GM12875 (cell line): ENCODE data around the gene PSEN1.
A peak's percentile ranks its signal among the peaks of the same experiment; 100 is the strongest.

ENCODE experiments used
- H3K4me3 ChIP-seq: one replicate; pipeline ENCODE4 v1.5.1; 2011; ENCODE audit warnings: low read depth, low read length, control low read depth
- TF ChIP-seq, protein P1 (sequence below): IDR thresholded peaks from 2 replicates; pipeline ENCODE4 v1.5.1; 2011; ENCODE audit warnings: low read depth, mild to moderate bottlenecking, control low read depth, inconsistent platforms, low read length, moderate library complexity, borderline replicate concordance; ENCODE audit not compliant: insufficient read depth

Gene PSEN1

DNA sequence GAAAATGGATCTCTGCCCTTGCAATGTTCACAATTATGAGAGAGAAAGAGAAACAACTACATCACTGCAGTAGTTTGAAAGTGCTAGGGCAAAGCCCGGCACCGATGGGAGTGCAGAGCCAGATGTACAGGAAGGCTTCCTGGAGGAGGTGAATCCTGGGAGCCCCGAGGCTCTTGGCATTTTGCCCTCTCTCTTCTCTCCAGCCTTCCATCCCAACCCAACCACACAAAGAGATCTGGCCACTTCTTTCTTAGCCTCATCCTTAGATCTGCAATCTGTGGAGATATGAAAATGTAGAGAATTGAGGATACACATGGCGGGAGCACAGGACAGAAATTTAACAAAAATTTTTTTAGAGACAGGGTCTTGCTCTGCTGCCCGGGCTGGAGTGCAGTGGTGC, 97.7 kb downstream of the PSEN1 start:
- H3K4me3 ChIP-seq = no peak overlapping the region
- TF ChIP-seq, protein P1, sequence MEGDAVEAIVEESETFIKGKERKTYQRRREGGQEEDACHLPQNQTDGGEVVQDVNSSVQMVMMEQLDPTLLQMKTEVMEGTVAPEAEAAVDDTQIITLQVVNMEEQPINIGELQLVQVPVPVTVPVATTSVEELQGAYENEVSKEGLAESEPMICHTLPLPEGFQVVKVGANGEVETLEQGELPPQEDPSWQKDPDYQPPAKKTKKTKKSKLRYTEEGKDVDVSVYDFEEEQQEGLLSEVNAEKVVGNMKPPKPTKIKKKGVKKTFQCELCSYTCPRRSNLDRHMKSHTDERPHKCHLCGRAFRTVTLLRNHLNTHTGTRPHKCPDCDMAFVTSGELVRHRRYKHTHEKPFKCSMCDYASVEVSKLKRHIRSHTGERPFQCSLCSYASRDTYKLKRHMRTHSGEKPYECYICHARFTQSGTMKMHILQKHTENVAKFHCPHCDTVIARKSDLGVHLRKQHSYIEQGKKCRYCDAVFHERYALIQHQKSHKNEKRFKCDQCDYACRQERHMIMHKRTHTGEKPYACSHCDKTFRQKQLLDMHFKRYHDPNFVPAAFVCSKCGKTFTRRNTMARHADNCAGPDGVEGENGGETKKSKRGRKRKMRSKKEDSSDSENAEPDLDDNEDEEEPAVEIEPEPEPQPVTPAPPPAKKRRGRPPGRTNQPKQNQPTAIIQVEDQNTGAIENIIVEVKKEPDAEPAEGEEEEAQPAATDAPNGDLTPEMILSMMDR = no peak

DNA sequence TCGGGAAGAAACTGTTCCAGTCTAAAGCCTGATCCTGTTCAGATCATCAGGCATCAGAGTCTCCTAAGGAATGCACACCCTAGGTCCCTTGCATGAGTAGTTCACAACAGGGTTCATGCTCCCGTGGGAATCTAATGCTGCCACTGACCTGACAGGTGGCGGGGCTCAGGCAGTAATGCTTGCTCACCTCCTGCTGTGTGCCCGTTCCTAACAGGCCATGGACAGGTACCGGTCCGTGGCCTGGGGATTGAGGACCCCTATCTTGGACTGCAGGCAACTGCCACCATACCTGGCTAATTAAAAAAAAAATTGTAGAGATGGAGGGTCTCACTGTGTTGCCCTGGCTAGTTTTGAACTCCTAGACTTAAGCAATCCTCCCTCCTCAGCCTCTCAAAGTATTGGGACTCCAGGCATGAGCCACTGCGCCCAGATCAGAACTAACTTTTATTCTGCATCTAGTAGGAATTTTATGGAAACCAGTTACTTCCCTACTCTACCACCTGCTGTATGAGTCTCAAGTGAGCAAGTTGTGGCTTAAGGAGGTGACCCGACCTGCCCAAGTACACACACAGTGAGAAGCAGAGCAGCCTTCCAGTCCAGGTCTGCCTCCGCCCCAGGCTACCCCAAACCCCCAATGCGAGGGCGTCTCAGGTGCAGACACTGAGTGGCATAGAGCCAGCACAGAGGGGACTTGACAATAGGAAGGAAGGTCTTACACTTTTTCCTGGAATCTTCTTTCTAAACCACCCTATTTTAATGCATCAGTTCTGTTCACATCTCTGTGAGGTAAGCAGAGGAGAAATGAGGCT, 98.5 kb downstream of the PSEN1 start:
- H3K4me3 ChIP-seq = no peak overlapping the region
- TF ChIP-seq, protein P1 = no peak

DNA sequence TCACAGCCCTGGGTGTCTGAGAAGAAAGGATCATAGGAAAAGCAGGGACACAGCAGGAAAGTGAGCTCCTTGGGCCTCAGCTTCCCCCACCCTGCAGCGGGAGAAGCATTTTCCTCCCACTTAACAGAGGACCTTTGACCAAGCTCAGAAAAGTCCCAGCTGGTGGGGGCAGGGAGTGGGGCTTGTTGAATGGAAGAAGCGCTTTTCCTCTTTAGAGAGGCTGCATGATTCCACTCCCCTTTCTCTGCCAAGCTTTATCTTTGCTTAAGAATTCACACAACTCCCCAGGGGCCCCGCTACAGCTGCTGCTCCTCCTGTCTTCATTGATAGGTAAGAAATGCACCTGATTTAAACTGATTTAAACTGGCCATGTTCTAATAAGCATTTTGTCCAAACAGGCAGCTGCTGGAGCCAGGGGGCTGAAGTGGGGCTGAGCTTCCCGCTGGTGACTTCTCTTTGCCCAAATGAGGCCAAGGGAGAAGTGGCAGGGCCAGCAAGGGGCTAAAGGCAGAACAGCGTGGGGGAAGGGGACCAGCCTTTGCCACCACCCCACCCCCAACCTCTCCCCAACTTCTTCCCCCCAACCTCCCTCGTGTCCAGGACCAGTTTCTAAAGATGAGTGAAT, 99.3 kb downstream of the PSEN1 start:
- no peak overlapping the region for H3K4me3 ChIP-seq
- TF ChIP-seq, protein P1 = no peak

GRCh38 chr14:73236157-73236556, 99.8 kb downstream of the PSEN1 start:
- no peak overlapping the region for H3K4me3 ChIP-seq

DNA sequence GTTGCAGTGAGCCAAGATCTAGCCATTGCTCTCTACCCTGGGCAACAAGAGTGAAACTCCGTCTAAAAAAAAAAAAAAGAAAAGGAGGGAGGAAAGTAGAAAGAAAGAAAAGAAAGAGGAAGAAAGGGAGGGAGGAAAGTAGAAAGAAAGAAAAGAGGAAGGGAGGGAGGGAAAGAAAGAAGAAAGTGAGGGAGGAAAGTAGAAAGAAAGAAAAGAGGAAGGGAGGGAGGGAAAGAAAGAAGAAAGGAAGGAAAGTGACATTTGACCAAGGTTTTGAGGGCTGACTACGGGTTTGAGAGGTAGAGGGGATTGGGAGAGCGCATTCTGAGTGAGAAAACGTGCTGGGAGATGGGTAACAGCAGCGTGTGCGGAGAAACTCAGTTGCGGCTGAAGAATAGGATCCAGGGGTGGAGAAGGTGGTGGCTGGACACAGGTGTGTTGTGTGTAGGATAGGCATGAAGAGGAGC, 100.5 kb downstream of the PSEN1 start:
- no peak overlapping the region for H3K4me3 ChIP-seq
- TF ChIP-seq, protein P1 = no peak

More at GRCh38 chr14:73236157-73236556, 99.8 kb downstream of the PSEN1 start:
- TF ChIP-seq, protein P1 = no peak

DNA sequence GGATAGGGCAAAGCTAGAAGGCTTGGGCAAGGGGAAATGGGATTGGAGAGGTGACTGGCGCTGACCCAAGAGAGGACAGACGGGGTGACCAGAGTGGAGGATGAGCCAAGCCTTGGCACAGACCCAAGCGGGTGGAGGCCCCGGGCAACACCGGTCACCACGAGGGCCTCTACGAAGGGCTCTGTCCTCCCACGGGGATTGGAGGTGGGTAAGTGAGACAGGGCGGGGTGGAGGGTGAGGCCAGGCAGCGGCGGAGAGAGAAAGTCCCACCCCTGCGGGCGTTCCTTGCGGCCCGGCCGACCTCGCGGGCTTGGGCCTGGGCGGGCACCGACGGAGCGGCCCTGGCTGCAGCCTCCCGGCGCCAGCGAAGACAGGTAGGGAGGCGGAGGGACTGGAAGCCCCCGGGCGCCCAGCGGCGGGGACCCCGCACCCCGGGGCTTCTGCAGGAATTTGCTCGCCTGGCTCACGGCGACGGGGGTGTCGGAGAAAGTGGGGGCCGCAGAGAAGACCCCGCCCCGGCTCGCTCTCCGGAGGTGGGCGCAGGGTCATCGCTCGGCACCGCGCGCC, 101.0 kb downstream of the PSEN1 start, which contains the start of gene PAPLN:
Gene PAPLN (plus strand): TSS at position 288 of the 567 bp plus-strand sequence. CDS start 2,273 bp downstream, outside the sequence.
- TF ChIP-seq, protein P1 = no peak
- peak within 1 kb of the TSS; percentile 13 for H3K4me3 ChIP-seq
